ENCODE data around the gene ZBP1.

ZBP1 gene

GRCh38 chr20:57611586-57612311 is 8.5 kb downstream of the ZBP1 start:
- TF ChIP-seq, protein P1, sequence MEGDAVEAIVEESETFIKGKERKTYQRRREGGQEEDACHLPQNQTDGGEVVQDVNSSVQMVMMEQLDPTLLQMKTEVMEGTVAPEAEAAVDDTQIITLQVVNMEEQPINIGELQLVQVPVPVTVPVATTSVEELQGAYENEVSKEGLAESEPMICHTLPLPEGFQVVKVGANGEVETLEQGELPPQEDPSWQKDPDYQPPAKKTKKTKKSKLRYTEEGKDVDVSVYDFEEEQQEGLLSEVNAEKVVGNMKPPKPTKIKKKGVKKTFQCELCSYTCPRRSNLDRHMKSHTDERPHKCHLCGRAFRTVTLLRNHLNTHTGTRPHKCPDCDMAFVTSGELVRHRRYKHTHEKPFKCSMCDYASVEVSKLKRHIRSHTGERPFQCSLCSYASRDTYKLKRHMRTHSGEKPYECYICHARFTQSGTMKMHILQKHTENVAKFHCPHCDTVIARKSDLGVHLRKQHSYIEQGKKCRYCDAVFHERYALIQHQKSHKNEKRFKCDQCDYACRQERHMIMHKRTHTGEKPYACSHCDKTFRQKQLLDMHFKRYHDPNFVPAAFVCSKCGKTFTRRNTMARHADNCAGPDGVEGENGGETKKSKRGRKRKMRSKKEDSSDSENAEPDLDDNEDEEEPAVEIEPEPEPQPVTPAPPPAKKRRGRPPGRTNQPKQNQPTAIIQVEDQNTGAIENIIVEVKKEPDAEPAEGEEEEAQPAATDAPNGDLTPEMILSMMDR (conservative IDR thresholded peaks at IDR 0.05; ENCODE audit: control insufficient read depth, insufficient read depth, low read depth, low read length), result no peak
- DNase-seq (ENCODE audit: low read depth), result no peak

DNA sequence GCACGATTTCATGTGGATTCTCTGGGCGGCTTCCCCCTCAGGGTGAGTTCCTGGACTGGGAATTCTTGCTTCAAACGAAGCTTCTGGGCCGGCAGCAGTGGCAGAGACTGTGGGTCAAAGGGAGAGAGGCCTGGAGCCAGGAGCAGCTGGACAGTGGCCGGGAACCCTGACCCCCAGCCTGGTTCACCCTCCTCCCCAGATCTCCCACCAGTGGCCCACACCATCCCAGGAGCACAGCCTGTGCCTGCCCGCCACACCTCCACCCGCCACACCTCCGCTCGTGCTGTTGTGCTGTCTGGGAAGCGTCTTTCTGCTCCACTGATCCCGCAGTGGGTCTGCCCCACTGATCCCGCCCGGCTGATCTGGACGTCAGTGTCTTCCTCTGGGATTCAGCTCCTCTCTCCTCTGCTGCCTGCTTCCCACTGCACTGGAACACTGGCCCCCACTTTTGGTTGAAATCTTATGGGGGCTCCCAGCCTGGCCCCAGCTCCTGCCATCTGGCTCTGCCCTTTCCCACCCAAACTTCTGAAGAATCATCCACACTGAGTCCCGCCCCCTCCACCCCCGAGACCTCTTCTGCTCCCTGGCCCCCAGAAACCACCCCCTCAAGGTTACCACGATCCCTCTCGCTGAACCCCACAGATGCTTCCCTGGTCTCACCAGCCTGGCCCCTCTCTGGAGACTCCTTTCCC is 9.8 kb downstream of the ZBP1 start:
- DNase-seq (ENCODE audit: low read depth), result no peak
- no peak overlapping the region for H3K4me3 ChIP-seq (ENCODE audit: control insufficient read depth, low read depth, low read length)

More at GRCh38 chr20:57611586-57612311, 8.5 kb downstream of the ZBP1 start:
- H3K4me3 ChIP-seq (ENCODE audit: control insufficient read depth, low read depth, low read length), result no peak overlapping the region

DNA sequence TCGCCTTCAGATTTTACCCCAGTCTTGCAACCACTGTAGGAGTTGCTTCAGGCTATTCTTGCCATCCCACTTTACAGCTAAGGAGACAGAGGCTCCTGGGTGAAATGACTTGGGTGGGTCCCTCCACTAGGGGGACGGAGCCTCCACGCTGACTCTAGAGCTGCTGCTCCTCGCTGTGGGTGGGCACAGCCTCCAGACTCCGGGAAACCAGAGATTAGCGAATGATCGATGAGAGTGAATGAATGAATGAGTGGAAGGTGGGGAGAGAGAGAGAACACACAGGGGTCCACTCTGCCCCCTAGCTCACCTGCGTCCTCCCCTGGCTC is 10.4 kb downstream of the ZBP1 start:
- H3K4me3 ChIP-seq (ENCODE audit: control insufficient read depth, low read depth, low read length), result no peak overlapping the region
- no peak for DNase-seq (ENCODE audit: low read depth)
- TF ChIP-seq, protein P1 (conservative IDR thresholded peaks at IDR 0.05; ENCODE audit: control insufficient read depth, insufficient read depth, low read depth, low read length), result no peak

More for the DNA sequence above, 9.8 kb downstream of the ZBP1 start:
- TF ChIP-seq, protein P1 (conservative IDR thresholded peaks at IDR 0.05; ENCODE audit: control insufficient read depth, insufficient read depth, low read depth, low read length), result no peak

- TF ChIP-seq, protein P1 (conservative IDR thresholded peaks at IDR 0.05; ENCODE audit: control insufficient read depth, insufficient read depth, low read depth, low read length), result no peak
- DNase-seq (ENCODE audit: low read depth), result no peak
- H3K4me3 ChIP-seq (ENCODE audit: control insufficient read depth, low read depth, low read length), result no peak overlapping the region
Measured at GRCh38 chr20:57609086-57609841, 11.0 kb downstream of the ZBP1 start.

DNA sequence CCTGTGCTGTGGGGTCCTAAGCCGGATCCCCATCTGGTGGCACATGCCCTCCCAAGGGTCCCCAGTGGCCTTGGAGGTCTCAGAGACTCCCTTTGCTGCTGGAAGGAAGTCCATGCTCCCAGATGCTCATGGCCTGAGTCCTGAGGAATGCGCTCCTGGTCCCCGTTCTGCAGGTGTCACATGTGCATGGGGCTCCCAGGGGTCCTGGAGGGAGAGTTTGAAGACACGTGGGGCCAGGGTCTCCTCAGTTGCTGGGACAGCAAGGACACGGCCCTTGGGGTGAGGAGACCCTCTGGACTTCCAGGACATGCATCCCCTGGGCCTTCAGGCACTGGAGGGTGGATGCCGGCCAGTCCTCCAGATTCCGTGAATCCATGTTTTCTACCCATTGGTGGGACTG is 11.7 kb downstream of the ZBP1 start:
- no peak overlapping the region for H3K4me3 ChIP-seq (ENCODE audit: control insufficient read depth, low read depth, low read length)
- no peak for DNase-seq (ENCODE audit: low read depth)
- TF ChIP-seq, protein P1 (conservative IDR thresholded peaks at IDR 0.05; ENCODE audit: control insufficient read depth, insufficient read depth, low read depth, low read length), result no peak

- TF ChIP-seq, protein P1 (conservative IDR thresholded peaks at IDR 0.05; ENCODE audit: control insufficient read depth, insufficient read depth, low read depth, low read length), result no peak
- H3K4me3 ChIP-seq (ENCODE audit: control insufficient read depth, low read depth, low read length), result no peak overlapping the region
- no peak for DNase-seq (ENCODE audit: low read depth)
Measured at GRCh38 chr20:57605878-57606277, 14.3 kb downstream of the ZBP1 start.

Data from fibroblast of mammary gland (primary cell).